GM12878 (cell line): Measurements from ENCODE around the gene ERC2. TPM values are rescaled to one million over a fixed set of nuclear protein-coding genes. Genes with fewer than 3 reads are reported as not detected.

Experiments
- ATAC-seq: fragments of 200-7000 bp; cut with Tn5 transposase; 3 replicates; pipeline ENCODE4 v1.9.1; 2020; ENCODE audit warnings: mild to moderate bottlenecking, moderate library complexity
- BruUV-seq: library from RNA; stranded (reverse); fragments of 400-500 nt; replicated peaks from 2 replicates; lab custom pipeline; 2021; lab: Mats Ljungman, UMichigan
- CTCF ChIA-PET: fragments of 300-600 bp; sonication (Branson Sonifier 250); formaldehyde crosslinking; extraction: SDS; loops from one replicate; lab custom pipeline; 2021; ENCODE audit warnings: inconsistent platforms; lab: Yijun Ruan, JAX
- POLR2A ChIA-PET: fragments of 350-600 bp; formaldehyde crosslinking; extraction: SDS; loops from one replicate; lab custom pipeline; 2021; ENCODE audit warnings: inconsistent platforms; lab: Charles Lee
- RAD21 ChIA-PET: fragments of 300-600 bp; sonication (Branson Sonifier 250); formaldehyde crosslinking; loops from one replicate; lab custom pipeline; 2023; ENCODE audit warnings: antibody characterized with exemption; ENCODE audit not compliant: unreplicated experiment; lab: Charles Lee
- SMC1A ChIA-PET: fragments of 300-600 bp; sonication (Branson Sonifier 250); formaldehyde crosslinking; loops from one replicate; lab custom pipeline; 2023; ENCODE audit not compliant: unreplicated experiment, uncharacterized antibody; lab: Charles Lee
- DNase-seq: peaks from one replicate; pipeline ENCODE4 v3.0.0-alpha.2; 2011; ENCODE audit warnings: low read depth, low spot score
- FAIRE-seq: peaks from 3 replicates; lab custom pipeline; 2011; peaks lifted over from hg19 to GRCh38; lab: Jason Lieb, UNC
- H2AFZ ChIP-seq: 2 replicates; pipeline ENCODE4 v1.6.0; 2011; ENCODE audit warnings: low read depth, low read length, control low read depth; ENCODE audit not compliant: control insufficient read depth
- H3K27ac ChIP-seq: 2 replicates; pipeline ENCODE4 v1.5.1; 2011; ENCODE audit warnings: control low read depth; ENCODE audit not compliant: control insufficient read depth, insufficient read depth
- H3K27me3 ChIP-seq, 2 experiments: replicated peaks in 1 of 2; 2 replicates each; pipeline versions ENCODE4 v1.6.0 to v1.6.1; 2011; ENCODE audit warnings: low read length in 1 of 2; ENCODE audit not compliant: control insufficient read depth in 2 of 2, insufficient read depth in 2 of 2
- H3K36me3 ChIP-seq, 2 experiments: 2 replicates each; pipeline ENCODE4 v1.5.1; 2011; ENCODE audit warnings: low read length in 1 of 2; ENCODE audit not compliant: control insufficient read depth in 2 of 2, insufficient read depth in 2 of 2
- H3K4me1 ChIP-seq: 2 replicates; pipeline ENCODE4 v1.6.1; 2011; ENCODE audit warnings: mild to moderate bottlenecking, low read length, moderate library complexity, mixed read lengths; ENCODE audit not compliant: control insufficient read depth, insufficient read depth
- H3K4me2 ChIP-seq: 2 replicates; pipeline ENCODE4 v1.6.0; 2011; ENCODE audit warnings: control low read depth; ENCODE audit not compliant: control insufficient read depth, insufficient read depth
- H3K4me3 ChIP-seq: fragments of 200-600 bp; sonication (generic); 2 replicates; pipeline ENCODE4 v1.5.1; 2016
- H3K79me2 ChIP-seq: 2 replicates; pipeline ENCODE4 v1.6.0; 2011; ENCODE audit warnings: low read length; ENCODE audit not compliant: control insufficient read depth, insufficient read depth
- H3K9ac ChIP-seq: 2 replicates; pipeline ENCODE4 v1.8.0; 2011; ENCODE audit warnings: low read length, control low read depth, mixed read lengths; ENCODE audit not compliant: control insufficient read depth, insufficient read depth
- H3K9me3 ChIP-seq: replicated peaks from 3 replicates; pipeline ENCODE4 v1.5.1; 2011; ENCODE audit warnings: mild to moderate bottlenecking, low read length; ENCODE audit not compliant: control insufficient read depth, insufficient read depth
- H4K20me1 ChIP-seq: 2 replicates; pipeline ENCODE4 v1.6.0; 2011; ENCODE audit not compliant: control insufficient read depth, insufficient read depth
- BRCA1 ChIP-seq: IDR thresholded peaks from 2 replicates; pipeline ENCODE4 v1.6.1; 2011; ENCODE audit warnings: low read depth, low read length, improper control_type of control experiment
- CEBPB ChIP-seq, 2 experiments: fragments of 150-350 bp in 1 of 2; IDR thresholded peaks; 2 replicates each; pipeline ENCODE4 v1.6.1; 2012 to 2014; ENCODE audit warnings: low read depth in 2 of 2, low read length in 2 of 2, borderline replicate concordance in 1 of 2, inconsistent platforms in 1 of 2
- CREM ChIP-seq: IDR thresholded peaks from 2 replicates; pipeline ENCODE4 v1.6.1; 2014; ENCODE audit warnings: antibody characterized with exemption, low read depth
- EED ChIP-seq: sonication (generic); IDR thresholded peaks from 2 replicates; pipeline ENCODE4 v1.6.1; 2016; ENCODE audit warnings: antibody characterized with exemption, low read depth
- IRF4 ChIP-seq: IDR thresholded peaks from 2 replicates; pipeline ENCODE4 v1.6.1; 2011; ENCODE audit warnings: low read depth, low read length
- MEF2A ChIP-seq: IDR thresholded peaks from 2 replicates; pipeline ENCODE4 v1.6.1; 2011; ENCODE audit warnings: low read depth, mild to moderate bottlenecking, low read length, moderate library complexity; ENCODE audit not compliant: insufficient read depth
- MLLT1 ChIP-seq: fragments of 450-650 bp; IDR thresholded peaks from 2 replicates; pipeline ENCODE4 v1.6.1; 2016; ENCODE audit warnings: mild to moderate bottlenecking
- NKRF ChIP-seq: fragments of 450-650 bp; conservative IDR thresholded peaks from 2 replicates; pipeline ENCODE4 v1.6.1; 2017; ENCODE audit warnings: mild to moderate bottlenecking, moderate library complexity
- PKNOX1 ChIP-seq: fragments of 450-650 bp; IDR thresholded peaks from 2 replicates; pipeline ENCODE4 v1.6.1; 2016; ENCODE audit warnings: mild to moderate bottlenecking
- TAF1 ChIP-seq: IDR thresholded peaks from 2 replicates; pipeline ENCODE4 v1.6.1; 2011; ENCODE audit warnings: mild to moderate bottlenecking, low read depth, low read length, borderline replicate concordance
- USF2 ChIP-seq: IDR thresholded peaks from 2 replicates; pipeline ENCODE4 v1.6.1; 2011; ENCODE audit warnings: low read depth, low read length, improper control_type of control experiment, borderline replicate concordance
- YBX1 ChIP-seq: fragments of 450-650 bp; IDR thresholded peaks from 2 replicates; pipeline ENCODE4 v1.6.1; 2016; ENCODE audit warnings: antibody characterized with exemption
- YY1 ChIP-seq: IDR thresholded peaks from 2 replicates; pipeline ENCODE4 v1.6.1; 2011; ENCODE audit warnings: low read depth, mild to moderate bottlenecking, low read length
- WGBS: methylation state at CpG from one replicate; pipeline ENCODE4 v1.1.6; 2016; ENCODE audit warnings: low lambda C conversion rate; ENCODE audit not compliant: insufficient replicate concordance, insufficient coverage; ENCODE audit errors: missing lambda C conversion rate; 5-methylcytosine and 5-hydroxymethylcytosine counted together
- in situ Hi-C: fragments of 300-500 bp; cut with MboI; formaldehyde crosslinking; loops from 9 replicates; pipeline ENCODE4 v1.14.3; 2018; ENCODE audit warnings: mixed read lengths
- intact Hi-C: fragments of 100-400 bp; cut with micrococcal nuclease; formaldehyde crosslinking; loops from one replicate; pipeline ENCODE4 v1.14.2; 2022; ENCODE audit not compliant: unreplicated experiment
- polyA plus RNA-seq, 11 experiments: library from polyadenylated mRNA; depleted of rRNA in 4 of 11; unstranded in 6 of 11; stranded (reverse) in 5 of 11; fragments of >200 nt; fragmentation: Nextera tagmentation in 4 of 11; fragmentation: Illumina TruSeq in 1 of 11; extraction: Ambion mirVana in 4 of 11; extraction: Trizol in 1 of 11; gene quantifications; 1 replicate in 1 of 11; 2 replicates in 10 of 11; pipeline versions ENCODE4 v1.2.1 to v1.2.3, GENCODE V29; 2011 to 2016; ENCODE audit warnings: inconsistent platforms in 2 of 11, missing spikeins in 2 of 11, low read depth in 1 of 11
- total RNA-seq, 4 experiments: library from RNA; depleted of rRNA in 3 of 4; stranded (reverse); fragments of >200 nt in 3 of 4; fragmentation: Illumina TruSeq in 1 of 4; extraction: Trizol in 1 of 4; gene quantifications; 2 replicates each; pipeline versions ENCODE4 v1.2.1 to v1.2.3, GENCODE V29; 2013 to 2021
- TF ChIP-seq, protein P1 (sequence below): fragments of 450-650 bp; IDR thresholded peaks from 2 replicates; pipeline ENCODE4 v1.6.1; 2018; ENCODE audit warnings: mild to moderate bottlenecking, low read depth, moderate library complexity; ENCODE audit not compliant: partially characterized antibody

The ERC2 gene
- total and polyA plus RNA-seq, 10 of the 15 experiments (the other 5 are each of a cell fraction or from before 2014, with no cell fraction given), result 0.06 to 1.4 (median 0.12) TPM; not detected in 3

DNA sequence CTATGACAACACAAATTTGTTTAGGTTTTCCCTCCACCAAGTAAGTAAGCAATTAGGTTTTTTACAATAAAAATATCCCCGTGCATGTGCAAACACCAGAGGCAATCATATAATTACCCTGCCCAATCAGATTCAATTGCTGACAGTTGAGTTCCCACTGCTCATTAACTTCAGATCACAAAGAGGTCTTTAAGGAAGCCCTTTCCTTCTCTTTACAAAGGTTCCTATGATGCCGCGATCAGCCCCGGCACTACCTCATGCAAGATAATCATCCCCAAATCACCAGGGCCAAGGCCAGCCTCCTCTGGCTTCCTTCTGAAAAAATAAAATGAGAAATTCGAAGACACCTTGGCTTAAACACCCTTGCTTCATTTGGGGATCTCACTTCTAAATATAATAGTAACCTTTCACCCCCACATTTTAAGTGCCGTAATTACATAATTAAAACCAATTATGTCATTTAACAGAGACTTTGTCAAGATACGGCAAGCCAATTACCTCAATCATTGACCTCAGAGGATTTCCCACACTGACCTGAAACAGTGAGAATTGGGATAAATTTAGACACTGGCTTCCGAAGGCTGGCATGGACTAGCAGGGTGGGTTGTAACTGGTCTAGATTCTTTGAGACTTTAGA lies 859.8 kb downstream of the ERC2 start:
- ChIA-PET SMC1A (interaction anchor here (0.6 to 3.2 kb wide), 15 partner anchors 8 to 112 kb away, joined by 3 to 37 read pairs (median 4); no protein-coding TSS in a partner anchor), POLR2A (interaction anchor here (0.8 to 1.5 kb wide), 7 partner anchors 15 to 101 kb away, joined by 3 to 7 read pairs (median 3); no protein-coding TSS in a partner anchor), RAD21 (interaction anchor here (0.8 to 2.6 kb wide), 13 partner anchors 8 to 121 kb away, joined by 3 to 12 read pairs (median 4); partner anchors contain the start of gene WNT5A), CTCF (interaction anchor here (0.7 to 2.9 kb wide), 6 partner anchors 8 to 67 kb away, joined by 3 to 14 read pairs (median 3); no protein-coding TSS in a partner anchor)
- Histone ChIP-seq H3K36me3 (no peaks in the 10 kb centered on the region), H3K27me3 (no peaks in the 10 kb centered on the region), H4K20me1 (no peaks in the 10 kb centered on the region), H3K4me3 (no peak overlapping the region; the same call in 1 of the 2 replicates), H3K9me3 (no peaks in the 10 kb centered on the region; the same call in 2 of the 3 replicates), H3K79me2 (no peaks in the 10 kb centered on the region), H3K4me2 (peak overlapping the region; percentile 51), H3K4me1 (peaks cover 26% of the 10 kb centered on the region), H2AFZ (peak overlapping the region; percentile 68; the same call in 1 of the 2 replicates), H3K27ac (peak overlapping the region; percentile 50), H3K9ac (no peak overlapping the region)
- TSS peak; percentile 86 for BruUV-seq
- ATAC-seq (peak; percentile 28), FAIRE-seq (peak; percentile 66), DNase-seq (no peak)
- intact Hi-C loops (loop anchor here (5.0 kb wide), 3 partner anchors 69 to 121 kb away; partner anchors contain the start of gene WNT5A), in situ Hi-C loops (no loop called here)
- 77% methylated on average over 8 of the region's 8 CpGs for WGBS
- TF ChIP-seq NKRF (no peak), YY1 (no peak), PKNOX1 (peak; percentile 40; the same call in 1 of the 2 replicates), TAF1 (no peak), EED (no peak), BRCA1 (no peak), USF2 (no peak), CEBPB (IDR thresholded peaks at IDR 0.05; ENCODE audit: borderline replicate concordance in 1 of 2, low read depth in 2 of 2, low read length in 2 of 2) (no peak), MLLT1 (no peak), CREM (no peak), YBX1 (no peak), MEF2A (no peak), IRF4 (no peak)
- TF ChIP-seq, protein P1, sequence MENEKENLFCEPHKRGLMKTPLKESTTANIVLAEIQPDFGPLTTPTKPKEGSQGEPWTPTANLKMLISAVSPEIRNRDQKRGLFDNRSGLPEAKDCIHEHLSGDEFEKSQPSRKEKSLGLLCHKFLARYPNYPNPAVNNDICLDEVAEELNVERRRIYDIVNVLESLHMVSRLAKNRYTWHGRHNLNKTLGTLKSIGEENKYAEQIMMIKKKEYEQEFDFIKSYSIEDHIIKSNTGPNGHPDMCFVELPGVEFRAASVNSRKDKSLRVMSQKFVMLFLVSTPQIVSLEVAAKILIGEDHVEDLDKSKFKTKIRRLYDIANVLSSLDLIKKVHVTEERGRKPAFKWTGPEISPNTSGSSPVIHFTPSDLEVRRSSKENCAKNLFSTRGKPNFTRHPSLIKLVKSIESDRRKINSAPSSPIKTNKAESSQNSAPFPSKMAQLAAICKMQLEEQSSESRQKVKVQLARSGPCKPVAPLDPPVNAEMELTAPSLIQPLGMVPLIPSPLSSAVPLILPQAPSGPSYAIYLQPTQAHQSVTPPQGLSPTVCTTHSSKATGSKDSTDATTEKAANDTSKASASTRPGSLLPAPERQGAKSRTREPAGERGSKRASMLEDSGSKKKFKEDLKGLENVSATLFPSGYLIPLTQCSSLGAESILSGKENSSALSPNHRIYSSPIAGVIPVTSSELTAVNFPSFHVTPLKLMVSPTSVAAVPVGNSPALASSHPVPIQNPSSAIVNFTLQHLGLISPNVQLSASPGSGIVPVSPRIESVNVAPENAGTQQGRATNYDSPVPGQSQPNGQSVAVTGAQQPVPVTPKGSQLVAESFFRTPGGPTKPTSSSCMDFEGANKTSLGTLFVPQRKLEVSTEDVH, result no peak
